Left renal cortex interstitium (tissue), 4 donors: ENCODE measurements around the gene GKN1. TPM values are rescaled to one million over a fixed set of nuclear protein-coding genes. Genes with fewer than 3 reads are reported as not detected.

ENCODE experiments used
- DNase-seq, 4 donors: peaks; one replicate each; pipeline ENCODE4 v3.0.0-alpha.2; 2013; ENCODE audit warnings: low read depth in 4 of 4, low spot score in 2 of 4, missing footprints in 1 of 4
- polyA plus RNA-seq, 4 donors: library from polyadenylated mRNA; unstranded; fragments of 120-200 nt; gene quantifications; one replicate each; pipeline ENCODE4 v1.2.1, GENCODE V29; 2013; ENCODE audit not compliant: insufficient read length in 4 of 4

GKN1 gene
- polyA plus RNA-seq, 4 donors: not detected

GRCh38 chr2:69001879-69002278 is 27.4 kb downstream of the GKN1 start:
- DNase-seq: no peak

GRCh38 chr2:69003731-69004130 is 29.3 kb downstream of the GKN1 start:
- DNase-seq: no peak

GRCh38 chr2:69007169-69007568 is 32.7 kb downstream of the GKN1 start:
- no peak for DNase-seq

- DNase-seq: no peak
Observed at GRCh38 chr2:69007603-69008002, 33.2 kb downstream of the GKN1 start.

- DNase-seq: no peak
Observed at GRCh38 chr2:69010437-69011194, 36.2 kb downstream of the GKN1 start.

GRCh38 chr2:69011611-69012157 is 37.2 kb downstream of the GKN1 start:
- DNase-seq: no peak

- DNase-seq: peak; percentile 45 to 78 (median 64)
Observed at GRCh38 chr2:69012310-69013141, 38.1 kb downstream of the GKN1 start.

- peak; percentile 64 to 77 (median 74) for DNase-seq
Observed at GRCh38 chr2:69013142-69013839, 38.9 kb downstream of the GKN1 start, which contains the start of gene ANTXR1. Gene ANTXR1, plus strand, starts transcription at chr2:69013179. Its CDS starts 321 bp downstream, at chr2:69013500.

- peak in 1 of 4 donors; percentile 31 for DNase-seq
Observed at GRCh38 chr2:69013840-69014821, 39.7 kb downstream of the GKN1 start.

GRCh38 chr2:69017080-69017479 is 42.6 kb downstream of the GKN1 start:
- DNase-seq: no peak

GRCh38 chr2:69017835-69018234 is 43.4 kb downstream of the GKN1 start:
- no peak for DNase-seq

- no peak for DNase-seq
Observed at GRCh38 chr2:69018678-69019095, 44.3 kb downstream of the GKN1 start.

- no peak for DNase-seq
Observed at GRCh38 chr2:69020496-69021426, 46.3 kb downstream of the GKN1 start.

GRCh38 chr2:69021727-69022126 is 47.3 kb downstream of the GKN1 start:
- DNase-seq: no peak

- DNase-seq: no peak
Observed at GRCh38 chr2:69022548-69022947, 48.1 kb downstream of the GKN1 start.

GRCh38 chr2:69023236-69023635 is 48.8 kb downstream of the GKN1 start:
- DNase-seq: no peak

GRCh38 chr2:69026026-69026425 is 51.6 kb downstream of the GKN1 start:
- no peak for DNase-seq

GRCh38 chr2:69026691-69027459 is 52.4 kb downstream of the GKN1 start:
- DNase-seq: no peak
